Tracheal epithelial cell (primary cell): ENCODE results near the gene ERCC8. TPM values are rescaled to one million over a fixed set of nuclear protein-coding genes. Genes with fewer than 3 reads are reported as not detected.

Experiments
- total RNA-seq: library from RNA; depleted of rRNA; stranded (reverse); fragments of >200 nt; gene quantifications from 2 replicates; pipeline ENCODE4 v1.2.1, GENCODE V29; 2014

ERCC8 gene, protein sequence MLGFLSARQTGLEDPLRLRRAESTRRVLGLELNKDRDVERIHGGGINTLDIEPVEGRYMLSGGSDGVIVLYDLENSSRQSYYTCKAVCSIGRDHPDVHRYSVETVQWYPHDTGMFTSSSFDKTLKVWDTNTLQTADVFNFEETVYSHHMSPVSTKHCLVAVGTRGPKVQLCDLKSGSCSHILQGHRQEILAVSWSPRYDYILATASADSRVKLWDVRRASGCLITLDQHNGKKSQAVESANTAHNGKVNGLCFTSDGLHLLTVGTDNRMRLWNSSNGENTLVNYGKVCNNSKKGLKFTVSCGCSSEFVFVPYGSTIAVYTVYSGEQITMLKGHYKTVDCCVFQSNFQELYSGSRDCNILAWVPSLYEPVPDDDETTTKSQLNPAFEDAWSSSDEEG
- total RNA-seq = 24.6 and 25.4 TPM in 2 replicates

GRCh38 chr5:60944904-60945812 is at the start of gene ERCC8, which contains the start of gene NDUFAF2:
Gene ERCC8, minus strand, starts transcription at chr5:60945070. Its CDS starts 62 bp downstream, at chr5:60945008.
Gene NDUFAF2, plus strand, starts transcription at chr5:60945205. Its CDS starts 51 bp downstream, at chr5:60945256.

DNA sequence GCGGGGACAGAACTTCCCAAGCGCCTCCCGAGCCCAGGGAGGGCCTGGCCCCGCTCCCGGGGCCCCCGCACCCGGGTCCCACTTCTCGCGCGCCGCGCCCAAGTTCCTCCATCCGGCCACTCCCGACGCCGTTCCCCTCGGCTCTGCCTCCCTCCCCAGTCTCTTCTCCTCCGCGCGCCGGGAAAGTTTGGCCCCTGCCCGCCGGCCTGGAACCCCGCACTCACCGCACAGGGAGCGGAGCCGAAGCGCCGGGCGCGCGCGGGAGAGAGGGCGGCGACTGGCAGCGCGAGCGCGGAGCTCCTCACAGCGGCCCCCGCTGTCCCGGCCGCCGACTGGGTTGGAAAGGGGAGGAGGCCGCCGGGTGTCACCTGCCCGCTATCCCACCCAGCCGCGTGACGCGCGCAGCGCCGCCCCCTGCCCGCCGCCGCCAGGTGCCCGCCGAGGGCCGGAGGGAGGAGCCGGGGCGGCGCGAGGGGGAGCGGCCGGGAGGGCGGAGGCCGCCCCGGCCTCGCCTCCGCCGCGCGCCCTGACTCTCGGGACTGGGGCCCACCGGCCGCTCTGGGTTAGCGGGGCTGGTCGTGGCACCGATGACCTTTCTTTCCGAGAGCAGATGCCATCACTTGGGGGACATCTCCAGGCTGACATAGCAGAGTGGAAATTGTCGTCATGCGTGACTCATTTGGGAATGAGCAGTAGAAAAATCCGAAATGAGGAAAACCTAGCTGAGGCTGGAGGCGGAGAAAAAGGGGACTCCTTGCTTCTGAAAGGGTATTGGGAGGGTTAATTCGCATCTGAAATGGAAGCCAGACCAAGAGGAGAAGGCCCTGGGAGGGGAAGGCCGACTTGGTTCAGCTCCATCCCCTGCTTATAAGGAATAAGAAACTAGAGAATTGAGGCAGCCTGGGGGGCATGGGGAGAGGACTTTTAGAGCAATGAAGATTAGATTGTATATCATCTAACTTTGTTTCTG is 100.6 kb downstream of the ERCC8 start, which contains the start of gene ELOVL7:
Gene ELOVL7 (minus strand): TSS at position 334 of the 970 bp plus-strand sequence. CDS start 56,872 bp downstream, outside the sequence.

Other genes with a start within 250 kb of the ERCC8 start
- gene DEPDC1B, start 244.9 kb downstream of the ERCC8 start, total RNA-seq = 2.1 and 4.6 TPM in 2 replicates
- gene ELOVL7, start 100.8 kb downstream of the ERCC8 start, total RNA-seq = 14.1 and 22.7 TPM in 2 replicates
- 21.4 and 40.5 TPM in 2 replicates for gene NDUFAF2, start 135 bp upstream of the ERCC8 start, total RNA-seq
- 60.2 and 69.9 TPM in 2 replicates for gene SMIM15, start 217.4 kb upstream of the ERCC8 start, total RNA-seq